CD4-positive, alpha-beta T cell treated with Interleukin-6 at 100 ng/mL for 8 hours (primary cell): ENCODE results near the gene RGMB.

Source experiments
- DNase-seq: peaks from one replicate; pipeline ENCODE4 v3.0.0-alpha.2; 2020; ENCODE audit warnings: mixed read lengths, low spot score

RGMB gene

GRCh38 chr5:98827588-98828284 is 54.3 kb downstream of the RGMB start:
- DNase-seq: no peak

- DNase-seq: no peak
Measured at GRCh38 chr5:98836175-98836574, 62.7 kb downstream of the RGMB start.

- DNase-seq: no peak
Measured at GRCh38 chr5:98839469-98840383, 66.3 kb downstream of the RGMB start.

GRCh38 chr5:98840946-98841345 is 67.5 kb downstream of the RGMB start:
- no peak for DNase-seq

GRCh38 chr5:98843481-98843880 is 70.0 kb downstream of the RGMB start:
- no peak for DNase-seq

GRCh38 chr5:98844865-98845264 is 71.4 kb downstream of the RGMB start:
- no peak for DNase-seq

- DNase-seq: no peak
Measured at GRCh38 chr5:98845878-98846277, 72.4 kb downstream of the RGMB start.
